HG02840 (cell line): ENCODE data around the gene PDSS2.
"Not testable (repeated sequence)": the region's sequence is repeated elsewhere in the genome, so short reads cannot be mapped to it uniquely, and the experiment has no call there.

Experiments
- ATAC-seq: cut with Tn5 transposase; IDR thresholded peaks from one replicate; pipeline ENCODE4 v1.9.1; 2021; ENCODE audit warnings: mild to moderate bottlenecking, moderate library complexity, moderate number of reproducible peaks; ENCODE audit not compliant: unreplicated experiment, low FRiP score

The PDSS2 gene

DNA sequence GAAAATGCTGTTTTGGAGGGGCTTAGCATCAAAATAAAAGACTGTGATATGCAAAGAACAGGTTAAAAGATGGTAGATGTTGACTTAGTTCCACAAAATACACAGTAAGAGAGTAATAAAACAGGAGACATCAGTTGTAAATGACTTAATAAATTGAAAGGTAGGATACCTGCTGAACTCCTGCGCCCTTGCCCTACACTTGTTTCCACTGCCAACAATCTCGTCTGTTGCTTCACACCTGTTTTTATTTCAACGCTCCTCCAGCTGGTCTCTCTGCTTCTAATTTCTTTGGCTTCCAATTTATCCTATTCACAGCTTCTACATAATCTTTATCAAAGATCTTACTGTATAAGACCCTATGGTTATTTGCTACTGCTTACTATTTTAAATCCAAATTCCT lies 228.1 kb downstream of the PDSS2 start:
- ATAC-seq = no peak

- no peak for ATAC-seq
Observed at GRCh38 chr6:107230448-107230847, 228.9 kb downstream of the PDSS2 start.

- ATAC-seq = no peak
Observed at GRCh38 chr6:107230024-107230423, 229.3 kb downstream of the PDSS2 start.

DNA sequence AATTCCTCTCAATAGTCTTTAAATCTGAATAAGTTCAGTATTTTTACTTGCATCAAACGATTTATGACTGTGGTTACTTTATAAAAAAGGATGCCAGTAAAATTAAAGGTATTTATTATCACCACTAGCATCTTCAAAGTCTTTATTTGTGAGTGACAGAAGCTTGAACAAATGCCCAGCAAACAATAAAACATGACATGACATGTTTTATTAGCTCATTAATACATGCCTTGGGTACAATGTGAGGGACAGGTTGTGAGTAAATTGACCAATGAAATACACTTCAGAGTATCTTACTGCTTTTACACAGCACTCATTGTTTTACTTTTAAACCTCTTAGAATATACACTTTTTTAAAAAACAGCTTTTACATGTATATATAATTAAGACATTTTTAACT lies 230.6 kb downstream of the PDSS2 start:
- no peak for ATAC-seq

GRCh38 chr6:107221519-107221918 lies 237.8 kb downstream of the PDSS2 start:
- ATAC-seq = no peak

DNA sequence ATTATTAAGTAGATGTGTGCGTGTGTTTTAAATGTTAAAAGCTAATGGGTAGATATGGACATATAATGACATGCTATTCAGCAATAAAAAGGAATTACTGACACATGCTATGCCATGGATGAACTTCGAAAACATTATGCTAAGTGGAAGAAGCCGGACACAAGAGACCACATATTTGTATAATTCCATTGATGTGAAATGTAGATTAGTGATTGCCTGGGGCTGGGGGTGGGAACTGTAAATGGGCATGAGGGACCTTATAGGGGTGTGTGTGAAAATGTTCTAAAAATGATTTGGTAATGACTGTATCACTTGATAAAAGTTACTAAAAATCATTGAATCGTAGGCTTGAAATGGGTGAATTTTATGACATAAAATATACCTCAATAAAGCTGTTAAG lies 239.5 kb downstream of the PDSS2 start:
- no peak for ATAC-seq

GRCh38 chr6:107218142-107218541 lies 241.2 kb downstream of the PDSS2 start:
- no peak for ATAC-seq

GRCh38 chr6:107217248-107217647 lies 242.1 kb downstream of the PDSS2 start:
- no peak for ATAC-seq

GRCh38 chr6:107216197-107216933 lies 243.0 kb downstream of the PDSS2 start:
- no peak for ATAC-seq

- ATAC-seq = no peak
Observed at GRCh38 chr6:107215334-107215733, 244.0 kb downstream of the PDSS2 start.

GRCh38 chr6:107214655-107215054 lies 244.7 kb downstream of the PDSS2 start:
- ATAC-seq = no peak

- no peak for ATAC-seq
Observed at GRCh38 chr6:107209406-107210305, 249.7 kb downstream of the PDSS2 start.

- no peak for ATAC-seq
Observed at GRCh38 chr6:107207251-107207873, 252.0 kb downstream of the PDSS2 start.

DNA sequence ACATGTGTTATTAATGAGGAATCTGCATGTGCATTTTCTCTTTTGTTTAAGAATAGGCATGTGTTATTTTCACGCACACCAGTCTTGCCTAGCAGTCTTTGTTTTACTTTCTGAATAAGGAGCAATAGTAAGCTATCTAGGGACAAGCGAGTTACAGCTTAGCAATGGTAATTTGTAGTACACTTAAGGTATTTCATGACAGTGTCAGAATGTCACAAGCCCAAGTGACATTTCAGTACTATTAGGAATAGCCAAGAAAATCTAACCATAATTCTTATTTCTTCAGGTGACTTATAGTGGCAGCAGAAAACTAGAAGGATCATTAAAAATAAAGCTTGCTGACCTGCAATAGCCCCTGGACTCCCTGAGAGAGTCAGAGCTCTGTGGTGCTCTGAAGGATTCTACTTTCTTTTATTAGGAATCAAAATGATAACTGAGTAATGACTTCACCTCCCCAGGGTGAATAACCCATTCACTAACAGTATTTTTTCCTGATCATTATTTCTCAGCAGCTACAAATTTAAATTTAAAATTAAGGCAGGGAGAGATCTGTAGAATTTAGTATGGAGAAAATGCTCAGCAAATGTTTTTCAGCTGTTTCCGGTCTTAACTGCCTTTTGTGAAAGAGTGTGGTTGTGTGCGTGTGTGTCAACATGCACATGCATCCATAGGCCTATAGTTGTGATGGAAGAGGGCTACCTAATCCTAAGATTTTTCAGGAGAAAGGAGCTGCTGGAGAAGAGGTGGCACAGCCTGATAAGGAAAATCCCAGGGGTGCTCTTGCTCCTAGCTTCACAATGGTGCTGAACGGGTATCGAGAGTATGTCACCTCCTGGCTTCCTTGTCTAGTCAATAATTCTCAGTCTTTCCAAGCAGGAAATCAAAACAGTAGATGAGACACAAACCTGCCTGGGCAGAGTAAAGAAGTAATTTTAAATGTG lies 254.0 kb downstream of the PDSS2 start:
- no peak for ATAC-seq

GRCh38 chr6:107202876-107203468 lies 256.4 kb downstream of the PDSS2 start:
- no peak for ATAC-seq

- no peak for ATAC-seq
Observed at GRCh38 chr6:107198631-107199416, 260.5 kb downstream of the PDSS2 start.

DNA sequence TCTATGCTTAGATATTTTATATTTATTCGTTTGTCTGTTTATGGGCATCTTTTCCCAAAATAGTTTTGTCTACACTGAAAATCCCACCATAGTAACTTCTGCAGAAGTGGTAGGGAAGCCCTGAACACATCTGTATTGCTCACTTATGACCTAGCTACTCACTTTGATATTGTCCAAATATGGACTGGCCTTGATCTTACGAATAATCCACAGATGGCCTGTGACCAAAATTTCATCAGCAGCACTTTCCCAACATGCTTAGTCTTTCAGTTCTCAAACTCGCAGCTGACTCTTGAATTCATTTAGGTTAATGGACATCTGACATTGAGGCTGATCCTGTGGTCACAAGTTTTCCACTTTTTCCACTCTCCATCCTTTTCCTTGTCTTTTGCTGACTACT lies 263.2 kb downstream of the PDSS2 start:
- no peak for ATAC-seq

DNA sequence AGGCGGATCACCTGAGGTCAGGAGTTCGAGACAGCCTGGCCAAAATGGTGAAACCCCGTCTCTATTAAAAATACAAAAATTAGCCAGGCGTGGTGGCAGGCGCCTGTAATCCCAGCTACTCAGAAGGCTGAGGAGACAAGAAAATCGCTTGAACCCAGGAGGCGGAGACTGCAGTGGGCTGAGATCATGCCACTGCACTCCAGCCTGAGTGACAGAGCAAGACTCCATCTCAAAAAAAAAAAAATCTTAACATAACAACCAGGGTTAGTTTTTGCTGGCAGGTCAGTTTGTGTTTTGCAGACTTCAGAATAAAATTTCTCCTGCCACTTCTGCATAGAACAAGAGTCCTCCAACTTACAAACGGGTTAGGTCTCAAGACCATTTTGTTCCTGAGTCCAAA lies 264.6 kb downstream of the PDSS2 start:
- not testable (repeated sequence) for ATAC-seq

GRCh38 chr6:107192830-107193229 lies 266.5 kb downstream of the PDSS2 start:
- no peak for ATAC-seq
